Activated CD8-positive, alpha-beta T cell treated with anti-CD3 and anti-CD28 coated beads for 36 hours (primary cell): ENCODE measurements around the gene RAC3. TPM values are rescaled to one million over a fixed set of nuclear protein-coding genes. Genes with fewer than 3 reads are reported as not detected.

Source experiments
- ATAC-seq: fragments of 200-7000 bp; cut with Tn5 transposase; one replicate; pipeline ENCODE4 v1.10.0; 2021; ENCODE audit warnings: mild to moderate bottlenecking, moderate library complexity
- CTCF ChIA-PET: fragments of 350-600 bp; sonication (Branson Sonifier 250); formaldehyde crosslinking; loops from one replicate; lab custom pipeline; 2021; ENCODE audit warnings: antibody characterized with exemption; lab: Charles Lee
- POLR2A ChIA-PET: fragments of 350-600 bp; sonication (Branson Sonifier 250); formaldehyde crosslinking; loops from one replicate; lab custom pipeline; 2021; ENCODE audit warnings: antibody characterized with exemption; lab: Charles Lee
- DNase-seq: peaks from one replicate; pipeline ENCODE4 v3.0.0-alpha.2; 2020
- H3K27ac Mint-ChIP-seq: one replicate; pipeline ENCODE4 v1.8.0; 2021; ENCODE audit warnings: mild to moderate bottlenecking, mixed read lengths
- H3K27me3 Mint-ChIP-seq: one replicate; pipeline ENCODE4 v1.8.0; 2021; ENCODE audit warnings: mixed read lengths
- H3K36me3 Mint-ChIP-seq: one replicate; pipeline ENCODE4 v1.8.0; 2021; ENCODE audit warnings: low read depth, mixed read lengths
- H3K4me1 Mint-ChIP-seq: one replicate; pipeline ENCODE4 v1.8.0; 2021; ENCODE audit warnings: low read depth, mixed read lengths
- H3K4me3 Mint-ChIP-seq: one replicate; pipeline ENCODE4 v1.8.0; 2021; ENCODE audit warnings: mild to moderate bottlenecking, moderate library complexity, mixed read lengths
- H3K9me3 Mint-ChIP-seq: one replicate; pipeline ENCODE4 v1.8.0; 2021; ENCODE audit warnings: mixed read lengths
- intact Hi-C: fragments of 100-400 bp; cut with micrococcal nuclease; formaldehyde crosslinking; loops from one replicate; pipeline ENCODE4 v1.10.0; 2022
- total RNA-seq, 2 experiments: library from RNA; stranded (reverse); gene quantifications; one replicate each; pipeline ENCODE4 v1.2.3, GENCODE V29; 2021
- TF ChIP-seq, protein P1 (sequence below): fragments of 200-600 bp; IDR thresholded peaks from one replicate; pipeline ENCODE4 v1.8.0; 2022; ENCODE audit warnings: antibody characterized with exemption, mild to moderate bottlenecking

Gene RAC3
- total RNA-seq, 2 experiments from 2014 or later = 5.5 to 5.8 TPM

DNA sequence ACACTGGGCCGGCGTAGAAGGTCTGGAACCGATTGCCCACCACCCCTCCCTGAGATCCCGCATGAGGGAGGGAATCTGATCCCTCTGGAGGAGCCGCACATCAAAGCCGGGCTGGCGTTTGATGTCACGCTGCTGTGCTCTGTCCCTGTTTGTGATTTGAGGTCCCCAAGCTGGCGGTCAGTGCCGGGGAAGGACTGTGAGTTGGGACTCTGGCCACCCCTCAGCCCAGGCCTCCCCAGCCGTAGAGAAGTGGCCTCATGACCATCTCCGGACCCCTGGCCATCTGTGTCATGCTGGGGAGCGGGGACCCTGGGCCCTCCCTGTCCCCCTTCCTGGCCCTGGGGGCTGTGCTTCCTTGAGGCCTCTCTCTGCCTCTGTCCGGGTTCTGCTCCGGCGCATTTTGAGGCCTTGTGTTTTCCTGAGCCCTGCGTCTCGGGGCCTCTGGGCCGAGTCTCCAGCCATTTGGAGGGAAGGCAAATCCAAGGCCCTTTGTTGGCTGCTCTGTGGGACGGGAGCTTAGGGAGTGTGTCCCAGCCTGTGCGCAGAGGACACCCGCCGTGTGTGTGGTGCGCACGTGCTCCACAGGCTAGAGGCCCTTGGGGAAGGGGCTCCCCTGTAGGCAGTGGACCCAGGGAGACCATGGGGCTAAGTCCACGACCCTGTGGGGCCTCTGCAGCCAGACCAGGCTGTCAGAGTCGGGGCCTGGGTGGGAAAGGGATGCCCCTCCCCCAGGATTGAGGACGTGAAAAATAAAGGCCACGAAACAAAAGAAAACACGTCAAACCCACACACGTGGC, 39.0 kb upstream of the RAC3 start:
- ChIA-PET CTCF (interaction anchor here (1.0 to 1.4 kb wide), 2 partner anchors 28 to 33 kb away, joined by 3 to 4 read pairs; no protein-coding TSS in a partner anchor), POLR2A (no interaction called here)
- no peak overlapping the region for H3K27ac Mint-ChIP-seq
- no peaks in the 10 kb centered on the region for H3K4me1 Mint-ChIP-seq
- TF ChIP-seq, protein P1, sequence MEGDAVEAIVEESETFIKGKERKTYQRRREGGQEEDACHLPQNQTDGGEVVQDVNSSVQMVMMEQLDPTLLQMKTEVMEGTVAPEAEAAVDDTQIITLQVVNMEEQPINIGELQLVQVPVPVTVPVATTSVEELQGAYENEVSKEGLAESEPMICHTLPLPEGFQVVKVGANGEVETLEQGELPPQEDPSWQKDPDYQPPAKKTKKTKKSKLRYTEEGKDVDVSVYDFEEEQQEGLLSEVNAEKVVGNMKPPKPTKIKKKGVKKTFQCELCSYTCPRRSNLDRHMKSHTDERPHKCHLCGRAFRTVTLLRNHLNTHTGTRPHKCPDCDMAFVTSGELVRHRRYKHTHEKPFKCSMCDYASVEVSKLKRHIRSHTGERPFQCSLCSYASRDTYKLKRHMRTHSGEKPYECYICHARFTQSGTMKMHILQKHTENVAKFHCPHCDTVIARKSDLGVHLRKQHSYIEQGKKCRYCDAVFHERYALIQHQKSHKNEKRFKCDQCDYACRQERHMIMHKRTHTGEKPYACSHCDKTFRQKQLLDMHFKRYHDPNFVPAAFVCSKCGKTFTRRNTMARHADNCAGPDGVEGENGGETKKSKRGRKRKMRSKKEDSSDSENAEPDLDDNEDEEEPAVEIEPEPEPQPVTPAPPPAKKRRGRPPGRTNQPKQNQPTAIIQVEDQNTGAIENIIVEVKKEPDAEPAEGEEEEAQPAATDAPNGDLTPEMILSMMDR = no peak
- H3K4me3 Mint-ChIP-seq = no peak overlapping the region
- no peaks in the 10 kb centered on the region for H3K27me3 Mint-ChIP-seq
- DNase-seq = no peak
- no peaks in the 10 kb centered on the region for H3K9me3 Mint-ChIP-seq
- intact Hi-C loops = no loop called here
- ATAC-seq = no peak
- no peaks in the 10 kb centered on the region for H3K36me3 Mint-ChIP-seq

DNA sequence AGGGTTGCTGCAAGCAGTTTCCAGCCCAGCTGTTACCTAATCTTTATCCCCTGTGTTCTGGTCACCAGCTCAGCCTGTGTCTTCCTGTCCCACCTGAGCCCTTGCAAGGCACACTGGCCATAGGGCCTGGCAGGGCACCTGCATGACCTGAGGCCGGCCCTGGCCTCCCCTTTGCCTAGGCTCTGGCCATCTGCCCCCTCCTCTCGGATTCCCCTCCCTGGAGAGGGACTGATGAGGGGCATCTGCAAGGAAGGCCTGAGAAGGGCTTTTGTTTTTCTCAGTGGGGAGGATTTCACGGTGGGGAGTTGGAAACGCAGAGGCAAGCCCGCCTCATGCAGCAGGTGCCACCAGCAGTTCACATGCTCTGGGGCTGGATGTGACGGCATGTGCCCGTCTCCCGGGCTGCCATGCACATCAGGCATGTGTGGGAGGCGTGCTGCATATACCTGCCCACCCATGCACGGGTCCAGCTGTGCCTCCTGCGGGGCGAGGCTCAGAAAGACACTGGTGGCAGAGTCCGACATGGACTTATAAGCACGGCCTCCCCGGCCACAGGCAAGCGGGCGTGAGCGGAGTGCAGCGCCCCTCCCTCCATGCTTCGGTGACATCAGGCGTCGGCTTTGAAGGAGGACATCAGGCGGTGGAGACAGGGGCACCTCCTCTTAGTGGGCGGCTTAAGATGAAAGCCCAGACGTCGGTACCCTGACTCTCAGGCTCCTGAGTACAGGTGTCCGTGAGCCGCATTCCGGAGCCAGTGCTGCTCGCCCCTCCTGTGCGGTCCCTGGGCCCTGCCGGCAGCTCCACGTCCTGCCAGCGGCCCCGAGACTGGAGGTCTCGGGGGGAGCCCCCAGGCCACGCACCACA, 37.5 kb upstream of the RAC3 start:
- DNase-seq (no peak), ATAC-seq (no peak)
- Mint-ChIP-seq H3K27me3 (no peaks in the 10 kb centered on the region), H3K9me3 (no peaks in the 10 kb centered on the region), H3K36me3 (no peaks in the 10 kb centered on the region), H3K4me3 (no peak overlapping the region), H3K4me1 (no peaks in the 10 kb centered on the region), H3K27ac (no peak overlapping the region)
- TF ChIP-seq, protein P1 = no peak
- intact Hi-C loops = no loop called here
- CTCF ChIA-PET = interaction anchor here (1.9 kb wide), 1 partner anchor 26 kb away, joined by 5 read pairs; no protein-coding TSS in a partner anchor
- POLR2A ChIA-PET = no interaction called here

DNA sequence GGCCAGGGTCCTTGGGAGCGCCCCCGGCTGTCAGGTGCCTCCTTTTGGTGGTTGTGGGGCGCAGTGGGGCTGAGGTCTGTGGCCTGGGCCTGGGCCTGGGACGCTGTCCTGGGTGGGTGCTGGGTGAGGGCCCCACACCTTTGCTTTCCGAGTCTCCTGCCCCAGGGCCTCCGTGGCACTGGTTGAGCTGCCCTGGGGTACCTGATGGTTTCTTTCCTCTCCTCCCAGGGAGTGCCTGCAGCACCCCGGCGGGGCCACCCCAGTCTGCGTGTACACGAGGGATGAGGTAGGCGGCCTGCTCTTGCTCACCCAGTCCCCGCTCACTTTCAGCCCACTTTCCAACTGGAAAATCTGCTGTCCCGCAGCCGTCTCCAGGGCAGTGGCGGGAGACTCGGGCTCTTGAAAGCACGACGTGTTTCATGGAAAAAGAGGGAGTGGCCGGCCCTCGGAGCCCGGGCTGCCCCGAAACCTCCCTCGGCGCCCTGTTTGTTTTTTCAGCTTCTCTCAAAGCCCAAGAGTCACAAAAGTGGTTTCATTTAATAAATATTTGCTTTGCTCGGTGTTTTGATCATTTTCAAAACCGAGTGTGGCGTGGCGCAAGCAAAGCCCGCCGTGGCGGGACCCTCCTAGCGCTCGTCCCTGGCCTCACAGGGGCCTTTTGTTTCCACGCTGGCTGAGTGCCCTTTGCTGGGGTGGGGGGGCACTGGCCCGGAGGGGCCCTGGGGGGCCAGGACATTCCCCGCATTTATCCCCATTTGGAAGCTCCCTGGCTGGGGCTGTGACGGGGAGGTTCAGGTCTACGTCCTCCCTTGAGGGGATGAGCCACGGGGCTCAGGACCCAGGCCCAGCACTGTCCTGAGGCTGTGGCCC, 36.6 kb upstream of the RAC3 start:
- POLR2A ChIA-PET = no interaction called here
- Mint-ChIP-seq H3K36me3 (no peaks in the 10 kb centered on the region), H3K27ac (no peak overlapping the region), H3K9me3 (no peaks in the 10 kb centered on the region), H3K27me3 (no peaks in the 10 kb centered on the region), H3K4me1 (no peaks in the 10 kb centered on the region), H3K4me3 (no peak overlapping the region)
- TF ChIP-seq, protein P1 = no peak
- CTCF ChIA-PET = interaction anchor here (1.9 kb wide), 1 partner anchor 25 kb away, joined by 5 read pairs; no protein-coding TSS in a partner anchor
- DNase-seq (no peak), ATAC-seq (no peak)
- intact Hi-C loops = no loop called here

DNA sequence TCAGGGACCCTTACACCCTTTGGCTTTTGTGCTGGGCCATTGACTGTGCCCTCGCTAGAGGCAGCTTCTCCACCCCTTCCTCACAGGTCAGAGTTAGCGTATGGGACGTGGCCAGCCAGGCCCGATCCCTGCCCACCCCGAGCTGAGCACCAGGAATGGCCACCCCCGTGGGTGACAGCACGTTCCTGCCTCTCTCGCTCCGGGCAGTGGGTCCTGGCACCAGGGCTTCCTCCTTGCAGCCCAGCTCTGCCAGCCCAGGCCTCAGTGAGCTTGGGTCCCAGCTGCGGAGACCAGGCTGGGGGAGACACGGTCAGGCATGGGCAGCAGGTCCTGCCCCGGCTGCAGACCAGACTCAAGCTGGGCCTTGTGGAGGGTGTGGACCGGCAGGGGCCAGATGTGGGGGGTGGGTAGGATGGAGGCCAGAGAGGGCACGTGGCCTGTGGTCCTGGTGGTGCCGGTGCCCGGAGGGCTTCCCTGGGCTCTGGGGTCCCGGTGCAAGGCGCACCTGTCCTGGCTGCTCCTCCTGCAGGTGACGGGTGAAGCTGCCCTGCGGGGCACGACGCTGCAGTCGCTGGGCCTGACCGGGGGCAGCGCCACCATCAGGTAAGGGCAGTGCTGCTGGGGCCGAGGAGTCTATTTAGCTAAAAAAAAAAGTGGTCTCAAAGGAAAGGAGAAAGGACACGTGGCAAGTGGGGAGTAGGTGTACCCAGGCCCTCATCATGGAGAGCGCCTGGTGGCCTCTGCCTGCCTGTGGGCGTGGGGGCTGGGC, 35.8 kb upstream of the RAC3 start:
- no peak for ATAC-seq
- H3K27me3 Mint-ChIP-seq = no peaks in the 10 kb centered on the region
- no peak for DNase-seq
- TF ChIP-seq, protein P1 = no peak
- intact Hi-C loops = no loop called here
- H3K36me3 Mint-ChIP-seq = no peaks in the 10 kb centered on the region
- ChIA-PET POLR2A (no interaction called here), CTCF (interaction anchor here (1.9 kb wide), 1 partner anchor 24 kb away, joined by 5 read pairs; no protein-coding TSS in a partner anchor)
- H3K4me3 Mint-ChIP-seq = no peak overlapping the region
- H3K9me3 Mint-ChIP-seq = no peaks in the 10 kb centered on the region
- H3K27ac Mint-ChIP-seq = no peak overlapping the region
- no peaks in the 10 kb centered on the region for H3K4me1 Mint-ChIP-seq
